OCI-LY7 (cell line): ENCODE data around the gene RBM6. TPM values are rescaled to one million over a fixed set of nuclear protein-coding genes. Genes with fewer than 3 reads are reported as not detected.
A peak's percentile ranks its signal among the peaks of the same experiment; 100 is the strongest.

Experiments
- BruUV-seq: library from RNA; stranded (reverse); fragments of 400-500 nt; replicated peaks from 2 replicates; lab custom pipeline; 2021; lab: Mats Ljungman, UMichigan
- CTCF ChIA-PET: fragments of 300-600 bp; sonication (Branson Sonifier 250); formaldehyde crosslinking; loops from one replicate; lab custom pipeline; 2022; ENCODE audit warnings: antibody characterized with exemption; ENCODE audit not compliant: unreplicated experiment; lab: Charles Lee
- POLR2A ChIA-PET: fragments of 300-600 bp; sonication (Branson Sonifier 250); formaldehyde crosslinking; loops from one replicate; lab custom pipeline; 2022; ENCODE audit warnings: antibody characterized with exemption; lab: Charles Lee
- DNase-seq: peaks from one replicate; pipeline ENCODE4 v3.0.0-alpha.2; 2015; ENCODE audit warnings: low spot score
- H2AFZ ChIP-seq: fragments of 200-600 bp; sonication (generic), shearing (Covaris generic); 2 replicates; pipeline ENCODE4 v1.6.1; 2014; ENCODE audit warnings: mild to moderate bottlenecking, antibody characterized with exemption, low read length, moderate library complexity
- H3K27ac ChIP-seq: fragments of 200-600 bp; sonication (generic); 2 replicates; pipeline ENCODE4 v1.5.1; 2014; ENCODE audit warnings: mixed run types, low read depth, mild to moderate bottlenecking, moderate library complexity, low read length, inconsistent platforms; ENCODE audit not compliant: poor library complexity, severe bottlenecking
- H3K36me3 ChIP-seq: fragments of 200-600 bp; sonication (generic); 2 replicates; pipeline ENCODE4 v1.6.1; 2014; ENCODE audit warnings: mild to moderate bottlenecking, antibody characterized with exemption, low read length, moderate library complexity, mixed read lengths; ENCODE audit not compliant: insufficient read depth
- H3K4me1 ChIP-seq: fragments of 200-600 bp; sonication (generic); 2 replicates; pipeline ENCODE4 v1.5.1; 2014; ENCODE audit warnings: mild to moderate bottlenecking, low read length; ENCODE audit not compliant: insufficient read depth, poor library complexity, severe bottlenecking
- H3K4me2 ChIP-seq: fragments of 200-600 bp; sonication (generic); 2 replicates; pipeline ENCODE4 v1.6.1; 2014; ENCODE audit warnings: mild to moderate bottlenecking, low read length
- H3K4me3 ChIP-seq: fragments of 200-600 bp; sonication (generic); 2 replicates; pipeline ENCODE4 v1.5.1; 2014; ENCODE audit warnings: mild to moderate bottlenecking, low read depth, low read length; ENCODE audit not compliant: poor library complexity, severe bottlenecking
- H3K79me2 ChIP-seq: fragments of 200-600 bp; sonication (generic); 2 replicates; pipeline ENCODE4 v1.6.1; 2016; ENCODE audit warnings: low read depth, mild to moderate bottlenecking, low read length, moderate library complexity, mixed read lengths; ENCODE audit not compliant: insufficient read depth
- H3K9me2 ChIP-seq: fragments of 200-600 bp; sonication (generic); 2 replicates; pipeline ENCODE4 v1.6.1; 2016; ENCODE audit warnings: mild to moderate bottlenecking, low read length, mixed read lengths; ENCODE audit not compliant: insufficient read depth
- H3K9me3 ChIP-seq: fragments of 200-600 bp; sonication (generic); 2 replicates; pipeline ENCODE4 v1.6.1; 2014; ENCODE audit warnings: mild to moderate bottlenecking, mixed run types, low read length, mixed read lengths
- H4K20me1 ChIP-seq: fragments of 200-600 bp; sonication (generic); 2 replicates; pipeline ENCODE4 v1.6.1; 2014; ENCODE audit warnings: mild to moderate bottlenecking, antibody characterized with exemption, low read length, moderate library complexity, mixed read lengths; ENCODE audit not compliant: insufficient read depth
- CTCF ChIP-seq: fragments of 200-600 bp; sonication (generic); conservative IDR thresholded peaks from 2 replicates; pipeline ENCODE4 v1.5.1; 2014; ENCODE audit warnings: mild to moderate bottlenecking, antibody characterized with exemption, low read length, moderate library complexity, mixed read lengths
- EZH2phosphoT487 ChIP-seq: fragments of 200-600 bp; sonication (generic); IDR thresholded peaks from 2 replicates; pipeline ENCODE4 v1.6.1; 2018; ENCODE audit warnings: low read depth, borderline replicate concordance, mild to moderate bottlenecking, mixed run types, antibody characterized with exemption, low read length, moderate library complexity, mixed read lengths
- intact Hi-C: fragments of 100-400 bp; cut with micrococcal nuclease; formaldehyde crosslinking; loops from one replicate; pipeline ENCODE4 v1.10.0; 2022; ENCODE audit not compliant: unreplicated experiment
- total RNA-seq, 2 experiments: library from RNA; depleted of rRNA in 1 of 2; stranded (reverse); fragments of >200 nt in 1 of 2; shearing (Covaris generic) in 1 of 2; gene quantifications; 2 replicates each; pipeline ENCODE4 v1.2.3, GENCODE V29; 2014 to 2022

The RBM6 gene
- total RNA-seq, 2 experiments from 2014 or later, result 83.7 to 185 TPM

GRCh38 chr3:50121072-50122032, 181.4 kb downstream of the RBM6 start:
- Histone ChIP-seq H3K4me3 (no peak overlapping the region), H2AFZ (no peak overlapping the region), H3K27ac (no peak overlapping the region), H3K9me2 (no peaks in the 10 kb centered on the region), H3K79me2 (no peaks in the 10 kb centered on the region), H3K36me3 (peaks cover 62% of the 10 kb centered on the region), H3K4me2 (no peak overlapping the region), H3K9me3 (no peaks in the 10 kb centered on the region), H4K20me1 (no peaks in the 10 kb centered on the region), H3K4me1 (no peaks in the 10 kb centered on the region)
- DNase-seq, result peak; percentile 78
- CTCF ChIA-PET, result no interaction called here
- no TSS peak for BruUV-seq
- TF ChIP-seq CTCF (peak; percentile 90), EZH2phosphoT487 (no peak)
- intact Hi-C loops, result loop anchor here (1.0 to 2.0 kb wide), 3 partner anchors 68 to 151 kb away; no protein-coding TSS in a partner anchor
- POLR2A ChIA-PET, result interaction anchor here (0.9 kb wide), 1 partner anchor 14 kb away, joined by 4 read pairs; no protein-coding TSS in a partner anchor

- H3K9me2 ChIP-seq, result no peaks in the 10 kb centered on the region
- BruUV-seq, result no TSS peak
- no peak overlapping the region for H3K4me3 ChIP-seq
- DNase-seq, result no peak
- H4K20me1 ChIP-seq, result no peaks in the 10 kb centered on the region
- H2AFZ ChIP-seq, result no peak overlapping the region
- H3K27ac ChIP-seq, result no peak overlapping the region
- no peak for TF ChIP-seq CTCF
- no peak for TF ChIP-seq EZH2phosphoT487
- ChIA-PET CTCF (no interaction called here), POLR2A (no interaction called here)
- H3K4me1 ChIP-seq, result no peaks in the 10 kb centered on the region
- H3K36me3 ChIP-seq, result peaks cover 55% of the 10 kb centered on the region
- no peaks in the 10 kb centered on the region for H3K9me3 ChIP-seq
- intact Hi-C loops, result no loop called here
- H3K4me2 ChIP-seq, result no peak overlapping the region
- no peaks in the 10 kb centered on the region for H3K79me2 ChIP-seq
Measured at GRCh38 chr3:50122071-50122470, 182.1 kb downstream of the RBM6 start.
